Ishikawa (cell line): Measurements from ENCODE around the gene PBX3.

Experiments
- CEBPB ChIP-seq: IDR thresholded peaks from 2 replicates; pipeline ENCODE4 v1.6.1; 2012
- CREB1 ChIP-seq: IDR thresholded peaks from 2 replicates; pipeline ENCODE4 v1.6.1; 2012; ENCODE audit warnings: low read depth
- EGR1 ChIP-seq: IDR thresholded peaks from 2 replicates; pipeline ENCODE4 v1.6.1; 2012
- EP300 ChIP-seq: IDR thresholded peaks from 2 replicates; pipeline ENCODE4 v1.6.1; 2012; ENCODE audit warnings: borderline replicate concordance
- FOXM1 ChIP-seq: IDR thresholded peaks from 2 replicates; pipeline ENCODE4 v1.6.1; 2012; ENCODE audit warnings: low read depth, borderline replicate concordance
- MAX ChIP-seq: IDR thresholded peaks from 2 replicates; pipeline ENCODE4 v1.6.1; 2012
- NFIC ChIP-seq: IDR thresholded peaks from 2 replicates; pipeline ENCODE4 v1.6.1; 2012
- RAD21 ChIP-seq: IDR thresholded peaks from 2 replicates; pipeline ENCODE4 v1.6.1; 2012; ENCODE audit warnings: low read depth
- REST ChIP-seq: IDR thresholded peaks from 2 replicates; pipeline ENCODE4 v1.6.1; 2012; ENCODE audit warnings: low read depth, mild to moderate bottlenecking
- TAF1 ChIP-seq: IDR thresholded peaks from 2 replicates; pipeline ENCODE4 v1.6.1; 2012; ENCODE audit warnings: low read depth, mild to moderate bottlenecking
- TCF12 ChIP-seq: IDR thresholded peaks from 2 replicates; pipeline ENCODE4 v1.6.1; 2012; ENCODE audit warnings: low read depth
- TEAD4 ChIP-seq: IDR thresholded peaks from 2 replicates; pipeline ENCODE4 v1.6.1; 2012
- USF1 ChIP-seq: IDR thresholded peaks from 2 replicates; pipeline ENCODE4 v1.6.1; 2012
- YY1 ChIP-seq: IDR thresholded peaks from 2 replicates; pipeline ENCODE4 v1.6.1; 2012; ENCODE audit warnings: low read depth
- ZBTB7A ChIP-seq: IDR thresholded peaks from 2 replicates; pipeline ENCODE4 v1.6.1; 2012; ENCODE audit warnings: low read depth

Gene PBX3

GRCh38 chr9:125971050-125971449 lies 223.9 kb downstream of the PBX3 start:
- no peak for TF ChIP-seq FOXM1
- TF ChIP-seq TAF1: no peak
- no peak for TF ChIP-seq NFIC
- TF ChIP-seq ZBTB7A: no peak
- no peak for TF ChIP-seq CREB1
- no peak for TF ChIP-seq EP300
- no peak for TF ChIP-seq USF1
- no peak for TF ChIP-seq EGR1

- TF ChIP-seq NFIC (no peak), RAD21 (no peak), EGR1 (no peak), CEBPB (no peak), MAX (no peak), USF1 (no peak), TEAD4 (no peak), TAF1 (no peak), TCF12 (no peak), EP300 (no peak), FOXM1 (no peak), REST (no peak), ZBTB7A (no peak), CREB1 (no peak), YY1 (no peak)
Observed at GRCh38 chr9:125972012-125972729, 225.0 kb downstream of the PBX3 start.

GRCh38 chr9:125973547-125973946 lies 226.4 kb downstream of the PBX3 start:
- TF ChIP-seq ZBTB7A (no peak), REST (no peak), EGR1 (no peak), CEBPB (no peak), YY1 (no peak)

- TF ChIP-seq CEBPB: no peak
- TF ChIP-seq ZBTB7A: no peak
- TF ChIP-seq MAX: no peak
- TF ChIP-seq REST: no peak
- TF ChIP-seq RAD21: no peak
- TF ChIP-seq TEAD4: no peak
- TF ChIP-seq YY1: no peak
- no peak for TF ChIP-seq CREB1
- no peak for TF ChIP-seq TAF1
- TF ChIP-seq FOXM1: no peak
- no peak for TF ChIP-seq TCF12
- no peak for TF ChIP-seq USF1
- no peak for TF ChIP-seq NFIC
- TF ChIP-seq EP300: no peak
- TF ChIP-seq EGR1: no peak
Observed at GRCh38 chr9:125974705-125975104, 227.5 kb downstream of the PBX3 start.
